ENCODE data around the gene PXDN. TPM values are rescaled to one million over a fixed set of nuclear protein-coding genes. Genes with fewer than 3 reads are reported as not detected.

The PXDN gene
- total RNA-seq, 4 donors from 2014 or later = 101 to 169 (median 134) TPM

DNA sequence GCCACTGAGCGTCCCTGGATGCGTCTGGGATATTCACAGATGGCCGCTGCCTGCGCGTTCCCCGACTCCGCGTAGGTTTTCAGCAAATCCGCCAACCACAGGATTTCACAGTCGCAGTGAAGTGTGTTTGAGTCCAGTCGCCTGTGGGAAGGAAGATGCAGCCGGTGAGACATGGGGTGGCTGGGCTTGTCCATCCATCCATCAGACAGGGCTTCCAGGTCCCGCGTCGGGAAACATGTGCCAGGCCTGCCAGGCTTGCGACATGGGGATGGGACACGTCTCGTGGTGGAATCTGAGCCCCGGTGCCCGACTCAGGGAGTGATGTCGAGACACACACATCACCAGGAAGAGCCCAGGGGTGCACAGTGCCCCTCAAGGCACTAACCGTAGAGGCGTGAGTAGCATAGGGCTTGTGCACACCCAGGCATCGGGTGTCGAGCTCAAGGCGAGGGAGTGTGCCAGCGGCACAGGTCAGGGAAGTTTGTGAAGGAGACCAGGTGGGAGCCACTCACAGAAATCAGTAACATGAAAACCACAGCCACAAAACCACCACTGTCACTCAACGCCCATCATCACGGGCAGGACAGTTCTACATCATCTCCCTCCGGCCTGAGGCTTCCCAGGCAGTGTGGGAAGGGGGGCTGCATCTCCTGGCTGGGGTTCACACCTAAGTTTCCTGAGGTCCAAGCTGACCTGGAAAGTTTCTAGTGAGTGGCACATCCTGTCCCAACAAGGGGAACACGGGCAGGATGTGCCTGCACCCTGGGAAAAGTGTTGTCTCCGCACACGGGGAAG lies 63.9 kb downstream of the PXDN start:
- TF ChIP-seq, protein P1, sequence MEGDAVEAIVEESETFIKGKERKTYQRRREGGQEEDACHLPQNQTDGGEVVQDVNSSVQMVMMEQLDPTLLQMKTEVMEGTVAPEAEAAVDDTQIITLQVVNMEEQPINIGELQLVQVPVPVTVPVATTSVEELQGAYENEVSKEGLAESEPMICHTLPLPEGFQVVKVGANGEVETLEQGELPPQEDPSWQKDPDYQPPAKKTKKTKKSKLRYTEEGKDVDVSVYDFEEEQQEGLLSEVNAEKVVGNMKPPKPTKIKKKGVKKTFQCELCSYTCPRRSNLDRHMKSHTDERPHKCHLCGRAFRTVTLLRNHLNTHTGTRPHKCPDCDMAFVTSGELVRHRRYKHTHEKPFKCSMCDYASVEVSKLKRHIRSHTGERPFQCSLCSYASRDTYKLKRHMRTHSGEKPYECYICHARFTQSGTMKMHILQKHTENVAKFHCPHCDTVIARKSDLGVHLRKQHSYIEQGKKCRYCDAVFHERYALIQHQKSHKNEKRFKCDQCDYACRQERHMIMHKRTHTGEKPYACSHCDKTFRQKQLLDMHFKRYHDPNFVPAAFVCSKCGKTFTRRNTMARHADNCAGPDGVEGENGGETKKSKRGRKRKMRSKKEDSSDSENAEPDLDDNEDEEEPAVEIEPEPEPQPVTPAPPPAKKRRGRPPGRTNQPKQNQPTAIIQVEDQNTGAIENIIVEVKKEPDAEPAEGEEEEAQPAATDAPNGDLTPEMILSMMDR (IDR thresholded peaks at IDR 0.05; ENCODE audit: low read depth) = no peak

DNA sequence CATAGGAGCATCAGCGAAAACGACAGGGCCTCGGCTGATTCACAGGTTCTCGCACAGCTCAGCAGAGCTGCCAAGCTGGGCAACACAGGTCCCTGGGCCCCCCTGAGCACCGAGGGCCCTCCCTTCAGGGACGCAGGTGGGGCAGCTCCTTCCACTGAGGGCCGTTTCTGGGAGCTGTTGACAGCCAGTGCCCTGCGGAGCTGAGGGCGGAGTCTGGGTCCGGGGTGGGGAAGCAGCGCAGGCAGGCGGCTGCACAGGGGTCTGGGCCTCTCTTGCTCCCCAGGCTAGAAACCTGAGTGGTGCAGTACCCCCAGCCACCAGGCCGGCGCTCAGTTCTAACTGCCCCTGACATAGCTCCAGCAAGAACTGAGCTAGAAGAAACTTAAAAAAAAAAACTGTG lies 65.7 kb downstream of the PXDN start:
- TF ChIP-seq, protein P1 (IDR thresholded peaks at IDR 0.05; ENCODE audit: low read depth) = no peak

DNA sequence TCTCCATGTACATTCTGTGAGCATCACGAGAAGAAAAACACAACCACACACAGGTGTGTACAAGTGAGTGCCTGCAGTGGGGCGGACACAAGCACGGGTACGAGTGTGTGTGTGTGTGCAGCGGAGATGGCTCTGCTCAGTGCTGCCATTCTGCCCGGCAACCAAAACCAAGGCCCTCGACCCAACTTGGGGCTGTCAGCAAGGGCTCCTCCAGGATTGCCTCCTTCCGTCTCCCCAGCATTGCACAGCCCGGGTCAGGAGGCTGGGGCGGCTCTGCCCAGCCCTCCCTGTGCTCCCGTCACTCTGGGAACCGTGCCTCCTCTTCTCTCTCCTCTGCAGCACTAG lies 66.5 kb downstream of the PXDN start:
- TF ChIP-seq, protein P1 (IDR thresholded peaks at IDR 0.05; ENCODE audit: low read depth) = no peak

DNA sequence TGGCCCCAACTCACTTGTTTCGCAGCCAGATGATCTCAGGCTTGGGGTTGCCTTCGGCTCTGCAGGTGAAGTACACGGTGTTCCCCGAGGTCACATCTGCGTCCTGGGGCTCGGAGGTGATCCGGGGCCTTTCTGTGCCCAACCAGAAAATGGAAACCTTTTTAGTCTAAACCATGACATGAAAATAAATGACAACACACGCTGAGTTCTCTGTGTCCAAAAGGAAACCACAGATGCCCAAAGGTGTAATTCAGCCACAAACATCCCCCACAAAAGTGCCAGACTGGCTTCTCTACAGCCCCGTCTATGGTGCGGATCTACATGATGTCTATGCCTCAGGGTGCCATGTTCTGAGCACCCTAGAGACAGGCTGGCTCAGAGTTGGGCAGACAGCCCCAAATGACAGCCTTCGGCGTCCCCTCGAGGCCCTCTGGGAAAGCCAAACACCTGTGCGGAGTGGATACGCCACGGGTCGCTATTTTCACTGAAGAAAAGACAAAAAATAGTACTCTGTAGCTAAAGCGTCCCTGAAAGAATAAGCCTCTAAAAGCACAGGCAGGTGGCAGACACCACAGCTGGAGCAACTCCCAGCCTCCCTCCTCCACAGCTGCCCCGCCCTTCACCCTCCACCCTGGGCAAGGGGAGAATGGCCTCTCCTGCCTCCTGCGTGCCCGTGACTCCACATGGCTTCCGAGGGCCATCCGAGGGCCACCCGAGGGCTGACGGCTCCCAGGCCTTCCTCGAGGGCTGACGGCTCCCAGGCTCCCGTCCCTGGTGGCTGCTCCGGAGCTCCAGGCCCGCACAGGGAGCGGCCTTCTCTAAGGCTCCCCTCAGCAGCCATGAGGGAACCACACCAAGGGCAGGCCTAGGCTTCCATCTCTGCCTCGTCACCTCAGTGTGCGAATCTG lies 67.1 kb downstream of the PXDN start:
- TF ChIP-seq, protein P1 (IDR thresholded peaks at IDR 0.05; ENCODE audit: low read depth) = no peak

DNA sequence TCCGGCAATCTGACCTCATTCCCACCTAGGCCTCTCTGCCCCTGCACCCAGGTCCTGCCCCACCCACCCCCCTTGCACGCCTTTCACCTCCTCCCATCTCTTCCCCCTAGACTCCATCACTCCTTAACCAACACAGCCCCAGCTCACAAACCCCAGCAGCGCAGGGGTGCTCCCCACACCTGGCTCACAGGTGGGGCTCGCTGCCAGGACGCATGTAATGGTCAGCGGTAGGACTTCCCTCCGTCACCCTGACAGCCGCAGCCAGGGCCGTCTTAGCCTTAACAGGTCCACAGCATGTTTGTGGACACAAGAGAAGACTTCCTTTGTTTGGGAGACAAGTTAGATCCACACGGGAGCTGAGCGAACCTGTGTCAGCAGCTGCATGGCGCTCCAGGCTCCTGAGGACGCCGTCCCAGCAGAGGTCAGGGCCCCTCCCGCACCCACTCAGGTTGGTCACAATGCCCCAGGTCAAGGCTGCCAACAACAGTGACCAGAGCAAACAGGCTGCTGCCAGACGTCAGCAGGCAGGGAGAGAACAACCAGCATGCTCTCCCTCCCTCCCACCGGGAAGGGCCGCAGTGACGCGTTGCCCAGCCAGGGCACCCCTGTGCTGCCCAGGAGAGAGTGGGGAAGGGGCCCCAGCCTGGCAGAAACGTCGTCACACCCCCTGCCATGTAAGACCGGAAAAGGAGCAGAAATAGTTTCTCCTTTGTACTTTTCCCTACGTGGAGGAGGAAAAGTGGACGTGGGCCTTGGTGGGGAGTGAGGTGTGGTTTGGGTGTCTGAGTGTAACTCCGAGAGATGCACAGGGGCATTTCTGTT lies 68.0 kb downstream of the PXDN start:
- TF ChIP-seq, protein P1 (IDR thresholded peaks at IDR 0.05; ENCODE audit: low read depth) = no peak

DNA sequence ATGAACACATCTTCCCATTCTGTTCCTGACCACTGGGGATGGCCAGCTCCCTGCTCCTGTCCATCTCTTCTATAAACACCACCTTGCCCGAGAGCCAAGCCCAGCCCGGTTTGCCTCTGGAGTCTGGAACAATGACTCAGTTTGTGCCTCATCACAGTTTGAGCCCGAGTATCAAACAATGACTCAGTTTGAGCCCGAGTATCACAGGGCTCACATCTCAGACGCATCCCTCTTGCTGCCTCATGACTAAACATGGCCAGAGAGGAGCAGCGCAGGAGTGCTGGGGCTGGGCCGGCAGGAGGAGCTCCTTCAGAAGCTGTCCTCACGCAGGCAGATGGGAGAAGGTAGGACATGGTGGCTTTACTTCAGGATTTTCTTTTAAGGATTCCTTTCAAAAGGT lies 68.7 kb downstream of the PXDN start:
- TF ChIP-seq, protein P1 (IDR thresholded peaks at IDR 0.05; ENCODE audit: low read depth) = no peak
